UCSD-AML1 (cell line): Measurements from ENCODE around the gene IL12A.

Experiments
- DNase-seq: peaks from one replicate; lab custom pipeline; 2025; ENCODE audit not compliant: unreplicated experiment; lab: John Stamatoyannopoulos, UW

The IL12A gene

DNA sequence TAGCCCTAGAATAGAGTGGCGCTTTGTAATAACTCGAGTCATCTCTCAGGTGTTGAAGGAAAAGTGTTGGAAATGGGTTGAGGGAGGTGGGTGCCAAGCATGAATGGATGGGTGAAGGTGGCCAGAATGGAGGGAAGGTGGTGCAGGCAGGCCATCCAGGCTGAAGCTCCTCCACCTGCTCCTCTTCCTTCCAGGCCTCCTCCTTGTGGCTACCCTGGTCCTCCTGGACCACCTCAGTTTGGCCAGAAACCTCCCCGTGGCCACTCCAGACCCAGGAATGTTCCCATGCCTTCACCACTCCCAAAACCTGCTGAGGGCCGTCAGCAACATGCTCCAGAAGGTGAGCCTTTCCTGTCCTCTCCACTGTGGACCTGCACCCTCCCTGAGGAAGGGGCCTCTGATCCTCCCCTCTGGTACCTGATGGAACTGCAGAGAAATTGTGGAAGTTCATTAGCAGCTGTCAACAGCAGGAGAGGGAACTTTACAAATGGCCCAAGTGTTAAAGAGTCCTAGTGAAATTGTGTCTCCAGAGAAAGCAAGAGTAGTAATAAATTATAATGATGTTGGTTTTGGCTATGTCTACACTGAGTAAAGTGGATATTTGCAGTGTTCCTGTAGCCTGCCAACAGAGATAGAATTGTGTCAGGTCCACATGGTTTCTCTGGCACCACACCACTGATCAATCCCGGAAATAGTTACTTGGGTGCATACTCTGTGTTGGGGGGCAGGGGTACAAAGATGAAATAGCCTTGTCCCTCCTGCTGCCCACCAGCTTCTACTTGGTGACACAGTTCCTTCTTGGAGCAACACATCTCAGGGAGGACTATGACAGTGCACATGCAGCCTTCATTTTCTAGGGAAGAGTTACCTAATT lies 1.6 kb downstream of the IL12A start:
- no peak for DNase-seq

DNA sequence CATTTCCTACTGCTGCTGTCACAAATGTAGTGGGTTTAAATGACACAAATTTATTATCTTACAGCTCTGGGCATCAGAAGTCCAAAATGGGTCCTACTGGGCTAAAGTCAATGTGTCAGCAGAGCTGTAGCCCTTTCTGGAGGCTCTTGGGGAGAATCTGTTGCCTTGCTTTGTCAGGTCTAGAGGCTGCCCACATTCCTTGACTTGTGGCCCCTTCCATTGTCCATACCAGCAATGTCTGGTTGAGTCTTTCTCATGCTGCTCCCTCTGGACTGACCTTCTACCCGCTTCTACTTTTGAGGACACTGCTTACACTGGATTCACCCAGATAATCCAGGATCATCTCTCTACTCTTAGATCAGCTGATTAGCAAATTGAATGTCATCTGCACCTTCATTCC lies 3.0 kb downstream of the IL12A start:
- DNase-seq, result no peak

DNA sequence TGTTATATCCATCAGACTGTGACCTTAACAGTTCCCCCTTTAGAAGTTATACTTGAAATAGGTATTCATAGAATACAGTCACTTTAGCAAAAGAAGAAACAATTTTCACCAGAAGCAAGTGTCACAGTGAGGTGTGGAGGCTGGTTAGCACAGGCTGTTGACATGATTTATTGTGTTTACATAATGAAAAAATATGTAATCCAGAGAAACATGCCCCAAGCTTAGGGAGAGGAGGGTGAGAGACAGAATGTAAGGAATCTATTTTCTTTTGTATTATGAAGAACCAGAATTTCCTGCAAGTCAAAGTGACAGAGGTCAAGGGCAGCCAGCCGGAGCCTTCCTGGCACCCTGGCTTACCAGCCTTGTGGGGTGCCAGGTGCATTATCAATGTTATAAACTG lies 4.0 kb downstream of the IL12A start:
- no peak for DNase-seq

DNA sequence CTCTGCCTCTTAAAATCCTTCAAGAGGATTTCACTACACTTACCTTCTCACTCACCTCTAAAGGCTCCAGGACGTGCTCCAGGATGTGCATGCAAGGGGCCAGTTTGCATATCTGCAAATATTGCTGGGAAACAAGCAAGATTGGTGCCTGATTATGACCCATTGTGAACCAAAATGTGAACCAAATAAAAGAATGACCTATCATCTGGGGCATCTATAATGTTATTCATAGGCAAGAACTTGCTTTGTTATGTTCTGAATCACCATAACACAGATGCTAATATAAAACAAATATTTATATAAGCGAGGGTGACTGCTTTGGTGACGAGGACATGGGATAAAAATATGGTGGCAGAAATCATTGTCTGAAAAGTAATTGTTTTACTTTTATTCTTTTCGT lies 5.5 kb downstream of the IL12A start:
- no peak for DNase-seq

DNA sequence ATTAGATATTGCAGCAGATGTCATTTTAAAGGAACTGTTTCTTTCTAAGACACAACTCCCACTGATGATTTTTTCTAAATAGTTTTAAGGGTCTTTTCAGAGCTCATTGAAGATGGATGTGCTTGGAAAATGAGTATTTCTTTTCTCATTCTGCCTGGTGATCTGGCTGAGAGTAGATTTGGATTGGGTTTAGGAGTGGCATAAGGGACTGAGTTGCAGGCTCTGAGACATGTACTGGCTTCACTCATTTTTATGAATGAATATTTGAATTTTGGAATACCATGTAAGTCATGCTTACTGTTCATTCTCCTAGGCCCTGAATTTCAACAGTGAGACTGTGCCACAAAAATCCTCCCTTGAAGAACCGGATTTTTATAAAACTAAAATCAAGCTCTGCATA lies 6.5 kb downstream of the IL12A start:
- no peak for DNase-seq

DNA sequence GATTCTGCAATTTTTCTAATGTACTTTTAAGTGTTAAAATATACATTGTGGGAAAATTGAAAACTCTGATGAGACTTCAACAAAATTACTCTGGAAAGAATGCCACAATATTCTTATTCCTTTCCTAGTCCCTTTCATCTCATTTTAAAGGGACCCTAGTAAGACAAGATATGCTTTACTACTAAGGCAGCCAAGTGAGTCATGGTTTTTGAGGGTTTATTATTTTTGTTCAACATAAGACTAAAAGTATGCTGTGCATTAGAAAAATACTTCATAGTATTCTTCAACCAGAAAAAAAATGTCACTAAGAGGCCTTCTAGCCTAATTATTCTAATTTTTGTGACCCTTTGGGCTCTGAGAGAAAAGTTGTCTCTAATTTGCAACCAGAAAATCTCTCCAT lies 7.4 kb downstream of the IL12A start:
- DNase-seq, result no peak

DNA sequence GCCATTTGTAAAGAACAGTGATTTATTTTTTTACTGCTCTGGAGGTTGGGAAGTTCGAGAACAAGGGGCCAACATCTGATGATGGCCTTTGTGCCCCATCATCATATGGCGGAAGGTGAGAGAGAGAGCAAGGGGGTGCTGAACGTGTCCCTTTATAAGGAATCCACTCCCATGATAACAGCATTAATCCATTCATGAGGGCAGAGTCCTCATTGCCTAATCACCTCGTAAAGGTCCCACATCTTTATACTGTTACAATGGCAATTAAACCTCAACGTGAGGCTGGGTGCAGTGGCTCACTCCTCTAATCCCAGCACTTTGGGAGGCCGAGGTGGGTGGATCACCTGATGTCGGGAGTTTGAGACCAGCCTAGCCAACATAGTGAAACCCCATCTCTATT lies 8.3 kb downstream of the IL12A start:
- no peak for DNase-seq

DNA sequence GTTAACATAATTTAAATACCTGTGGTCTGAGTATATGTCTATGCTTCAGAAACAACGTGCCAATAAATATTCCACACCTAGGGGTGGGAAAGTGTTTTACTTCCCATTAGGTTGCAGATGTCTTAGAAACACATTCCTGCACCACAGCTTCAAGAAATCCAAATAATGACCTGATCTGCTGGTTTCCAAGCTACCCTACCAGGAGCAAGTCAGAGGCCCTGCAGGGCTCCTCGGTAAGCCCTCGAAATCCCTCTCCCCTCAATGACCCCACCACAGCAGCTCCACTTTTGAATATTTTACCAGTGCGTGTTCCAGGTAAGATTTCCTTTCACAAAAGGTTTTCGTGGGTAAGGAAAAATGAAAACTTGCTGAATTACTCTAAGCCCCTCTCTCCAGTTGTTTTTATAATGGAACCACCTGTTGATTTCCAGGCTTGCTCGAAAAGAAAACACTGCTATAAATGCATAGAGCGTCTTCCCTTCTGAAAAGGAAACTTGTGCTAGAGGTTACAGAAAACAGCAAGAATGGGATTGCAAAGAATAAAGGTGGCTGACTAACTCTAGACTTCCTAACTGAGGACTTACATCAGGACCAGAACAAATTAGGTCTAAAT lies 12.6 kb downstream of the IL12A start:
- no peak for DNase-seq

DNA sequence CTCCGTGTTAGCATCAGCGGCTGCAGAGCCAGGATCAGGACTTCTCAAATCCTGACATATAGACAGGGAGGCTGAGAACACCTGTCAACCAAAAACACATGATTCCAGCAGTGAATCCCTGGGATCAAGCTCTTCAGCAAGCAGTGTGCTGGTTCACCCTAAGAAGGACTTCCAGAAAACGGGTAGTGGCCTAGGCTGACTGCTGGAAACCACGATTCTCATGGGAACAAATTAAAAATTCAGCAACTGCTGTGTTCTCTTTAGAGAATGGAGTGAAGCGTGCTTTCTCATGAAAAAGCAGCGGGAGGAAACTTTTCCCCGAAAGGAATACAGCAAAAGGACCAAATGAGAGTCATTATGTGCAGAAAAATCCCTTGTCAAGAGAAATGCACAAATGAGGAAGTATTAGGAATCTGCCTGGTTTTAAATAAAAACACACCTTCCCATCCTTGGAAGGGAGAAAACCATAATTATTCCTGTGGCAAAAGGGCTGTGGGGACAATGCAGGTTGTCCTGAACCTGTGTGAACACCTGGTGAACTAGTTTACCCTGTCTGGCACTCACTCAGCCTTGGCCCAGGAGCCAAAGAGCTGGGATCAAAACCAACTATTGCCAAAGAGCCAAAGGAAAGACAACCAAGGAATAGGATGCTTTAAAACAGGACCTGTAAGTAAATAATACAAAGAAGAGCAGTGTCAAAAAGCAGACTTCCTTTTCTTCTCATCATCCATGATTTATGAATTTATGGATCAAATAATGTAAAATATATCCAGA lies 13.4 kb downstream of the IL12A start:
- DNase-seq, result no peak

DNA sequence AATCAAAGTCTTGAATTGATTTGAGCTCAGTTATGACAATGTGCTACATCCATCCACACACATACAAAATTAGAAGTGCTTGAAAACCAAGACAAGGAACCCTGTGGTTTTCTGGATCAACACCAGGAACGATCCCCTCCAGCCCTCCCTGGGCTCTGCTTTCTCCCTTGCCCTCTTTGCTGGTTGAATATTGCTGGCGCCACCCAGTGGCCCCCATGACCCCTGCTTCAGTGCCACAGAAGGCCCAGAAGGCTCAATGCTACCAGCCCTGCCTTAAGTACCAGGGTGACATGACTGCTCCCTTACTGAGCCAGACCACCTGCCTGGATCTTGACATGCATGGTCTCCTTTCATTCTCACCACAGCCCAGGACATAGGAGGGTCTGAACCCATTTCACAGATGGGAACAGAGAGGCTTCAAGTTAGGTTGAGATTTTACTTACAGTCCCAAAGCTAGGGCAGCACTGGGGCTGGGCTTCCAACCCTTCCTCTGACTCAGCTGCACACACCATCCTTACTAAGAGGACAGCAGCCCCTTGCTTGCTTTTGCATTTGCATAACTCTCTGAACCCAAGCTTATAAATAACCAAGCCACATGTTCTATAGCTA lies 15.0 kb downstream of the IL12A start:
- peak; percentile 71 for DNase-seq

DNA sequence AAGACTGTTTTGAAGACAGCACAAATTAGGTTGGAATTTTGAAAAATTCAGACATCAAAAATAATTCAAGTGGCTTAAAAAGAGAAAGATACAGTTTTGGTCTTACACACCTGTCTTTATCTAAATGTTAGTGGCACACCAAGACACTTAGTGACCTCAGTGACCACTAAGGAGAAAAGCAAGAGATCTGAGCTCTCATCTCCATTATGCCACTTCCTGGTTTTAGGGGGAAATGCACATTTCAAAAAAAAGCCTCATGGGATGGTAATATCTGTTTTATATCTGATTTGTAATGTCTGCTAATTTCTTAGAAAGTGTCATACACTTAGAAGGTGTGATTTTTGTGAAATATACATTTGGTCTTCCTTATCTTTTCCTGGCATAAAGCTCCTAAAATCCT lies 16.4 kb downstream of the IL12A start:
- no peak for DNase-seq

DNA sequence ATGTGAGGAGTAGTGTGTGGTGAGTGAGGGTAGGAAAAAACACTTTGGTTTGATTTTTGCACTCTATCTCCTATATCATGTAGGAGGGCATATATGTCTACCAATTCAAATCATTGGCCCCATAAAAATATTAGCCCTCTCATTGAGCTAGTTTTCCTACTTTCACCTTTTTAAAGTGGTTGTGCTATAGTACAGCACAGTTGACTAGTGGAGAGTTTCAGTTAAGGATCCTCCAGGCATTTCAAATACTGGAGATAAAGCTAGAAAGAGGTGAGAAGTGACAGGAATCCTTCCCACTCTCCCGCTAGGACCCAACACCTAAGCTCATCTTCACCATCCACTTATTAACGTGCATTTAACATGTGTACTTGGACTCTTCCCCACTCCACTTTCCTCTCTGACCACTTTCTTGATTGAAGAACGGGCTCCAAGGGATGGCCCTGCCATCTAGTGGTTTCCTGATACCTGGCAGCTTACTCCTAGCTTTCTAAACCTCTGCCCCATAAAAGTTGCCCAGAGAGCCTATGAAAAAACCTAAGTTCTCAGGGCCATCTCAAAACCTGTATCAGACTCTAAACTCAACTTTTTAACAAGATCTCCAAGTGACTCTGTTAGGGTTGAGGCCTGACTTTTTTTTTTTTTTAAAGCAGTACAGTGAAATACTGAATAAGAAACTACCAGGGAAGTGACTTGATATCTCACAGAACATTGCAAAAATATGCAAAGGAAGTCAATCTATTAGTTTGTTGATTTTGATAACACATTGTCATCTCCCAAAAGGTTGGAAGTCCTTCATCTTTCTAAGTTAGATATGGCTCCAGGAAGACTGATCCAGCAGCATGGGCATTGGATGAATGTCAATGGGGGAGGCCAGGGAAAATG lies 17.9 kb downstream of the IL12A start:
- peak; percentile 22 for DNase-seq

DNA sequence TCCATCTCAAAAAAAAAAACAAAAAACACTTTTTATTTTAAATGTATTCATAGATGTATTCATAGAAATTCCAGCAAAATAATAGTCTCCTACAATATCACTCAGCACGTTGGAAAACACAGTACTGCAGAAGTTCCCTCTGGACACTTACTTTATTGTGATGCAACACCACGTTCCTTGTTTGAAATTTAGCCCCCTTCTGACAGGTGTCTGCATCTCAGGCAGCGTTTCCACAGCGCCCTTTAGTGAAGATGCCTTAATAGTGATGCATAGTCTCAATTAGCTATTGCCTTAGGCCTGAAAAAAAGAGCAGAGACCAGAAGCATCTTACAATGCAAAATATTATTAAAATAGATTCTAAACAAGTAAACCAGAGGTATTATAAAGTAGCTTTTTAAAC lies 20.3 kb downstream of the IL12A start:
- no peak for DNase-seq

DNA sequence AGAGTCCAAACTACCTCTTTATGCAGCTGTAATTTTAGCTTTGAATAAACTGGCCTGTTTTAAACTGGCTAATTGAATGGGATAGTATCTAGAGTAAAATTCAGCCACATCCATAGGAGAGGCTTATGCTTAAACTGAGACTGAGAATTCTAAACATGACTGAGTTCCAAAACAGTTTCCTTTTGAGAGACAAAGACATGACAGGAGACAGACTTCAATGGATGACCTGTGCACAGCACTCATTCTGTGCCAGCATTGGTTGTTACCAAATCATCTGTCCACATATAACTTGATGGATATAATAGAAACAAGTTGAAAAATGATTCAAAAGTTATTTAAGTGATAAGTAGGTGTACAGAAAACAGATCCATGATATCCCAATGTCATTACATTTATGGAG lies 20.9 kb downstream of the IL12A start:
- no peak for DNase-seq

DNA sequence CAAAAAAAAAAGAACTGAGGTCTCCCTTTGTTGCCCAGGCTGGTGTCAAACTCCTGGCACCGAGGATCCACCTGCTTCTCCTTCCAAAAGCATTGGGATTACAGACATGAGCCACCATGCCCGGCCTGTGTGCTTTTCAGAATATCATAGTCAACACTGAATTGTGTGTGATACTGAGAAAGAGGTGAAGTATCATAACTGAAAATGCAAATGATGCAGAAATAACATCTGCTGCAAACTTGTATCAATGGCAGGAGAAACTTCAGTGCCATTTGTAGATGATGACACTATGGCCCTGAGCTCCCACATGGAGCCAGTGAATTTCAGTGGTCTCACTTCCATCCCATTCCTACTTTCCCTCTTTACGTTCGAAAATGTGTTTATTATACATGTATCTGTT lies 21.9 kb downstream of the IL12A start:
- DNase-seq, result no peak

DNA sequence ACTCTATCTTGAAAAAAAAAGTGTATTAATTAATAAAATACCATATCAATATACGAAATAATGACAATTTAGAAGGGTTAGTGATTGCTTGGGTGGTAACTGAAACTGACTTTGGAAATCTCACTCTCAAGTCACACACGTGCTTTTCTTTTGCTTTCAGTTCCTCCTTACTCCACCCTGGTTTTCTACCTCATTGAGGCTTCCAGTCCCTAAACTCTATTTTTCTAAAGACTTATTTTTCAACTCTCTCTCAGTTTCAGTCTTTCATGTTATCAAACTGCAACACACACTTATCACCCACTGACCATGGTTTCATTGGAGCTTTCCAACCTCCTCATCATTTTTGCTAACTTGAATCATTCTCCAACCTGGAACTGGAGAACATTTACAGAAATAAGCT lies 23.5 kb downstream of the IL12A start:
- no peak for DNase-seq

DNA sequence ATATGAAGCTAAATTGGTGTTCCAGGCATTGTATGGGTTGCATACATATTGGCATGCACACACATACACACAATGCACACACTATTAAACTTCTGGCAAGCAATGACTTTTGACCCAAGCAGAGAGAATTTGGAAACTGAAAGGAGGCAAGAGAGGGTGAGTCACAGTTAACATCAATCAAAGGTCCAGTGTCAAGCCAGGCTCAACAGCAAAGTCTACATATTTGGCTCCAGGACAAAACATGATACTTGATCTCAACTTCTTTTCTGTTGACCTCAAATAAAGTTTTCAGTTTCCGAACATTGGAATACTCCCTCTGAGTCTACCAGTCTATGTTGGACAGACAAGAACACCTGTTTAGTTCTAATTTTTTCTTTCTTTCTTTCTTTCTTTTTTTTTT lies 28.3 kb downstream of the IL12A start:
- no peak for DNase-seq

DNA sequence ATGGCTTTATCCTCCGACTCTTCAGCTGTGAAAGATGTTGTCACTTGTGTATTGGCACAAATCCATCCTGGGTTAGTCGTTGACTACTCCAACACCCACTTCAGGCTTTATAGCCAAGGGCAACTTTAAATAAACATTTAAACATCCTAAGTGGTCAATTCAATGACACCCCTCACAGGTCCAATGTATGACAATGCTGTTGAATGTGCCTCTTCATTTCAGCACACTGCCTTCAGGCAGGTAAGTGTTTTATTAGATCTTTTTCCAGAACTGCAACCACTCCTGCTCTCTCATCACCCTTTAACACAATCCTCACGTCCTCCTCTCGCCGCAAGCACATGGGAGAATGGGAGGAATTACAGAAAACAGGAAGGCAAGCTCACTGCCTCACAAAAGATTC lies 30.3 kb downstream of the IL12A start:
- no peak for DNase-seq

DNA sequence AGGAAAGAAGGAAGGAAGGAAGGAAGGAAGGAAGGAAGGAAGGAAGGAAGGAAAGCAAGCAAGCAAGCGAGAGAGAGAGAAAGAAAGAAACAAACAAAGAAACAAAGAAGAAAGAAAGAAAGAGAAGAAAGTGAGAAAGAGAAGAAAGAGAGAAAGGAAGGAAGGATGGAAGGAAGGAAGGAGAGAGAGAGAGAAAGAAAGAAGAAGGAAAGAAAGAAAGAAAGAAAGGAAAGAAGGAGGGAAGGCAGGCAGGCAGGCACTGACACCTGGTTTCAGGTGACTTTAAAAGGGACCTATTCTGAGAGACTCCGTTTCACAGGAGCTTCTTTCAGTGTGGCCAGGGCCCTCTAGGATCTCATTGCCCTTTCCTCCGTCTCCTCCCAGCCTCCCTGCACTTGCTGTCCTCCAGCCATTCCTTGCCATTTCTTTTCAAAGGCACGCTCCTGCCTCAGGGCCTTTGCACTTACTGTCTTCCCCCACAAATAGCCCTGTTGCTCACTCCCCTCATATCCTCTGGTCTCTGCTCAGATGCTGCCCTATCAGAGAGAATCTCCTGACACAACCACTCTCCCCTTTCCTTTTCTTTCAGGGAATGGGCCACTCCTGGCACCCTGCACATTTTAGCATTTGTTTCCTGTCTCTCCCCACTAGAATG lies 31.5 kb downstream of the IL12A start:
- no peak for DNase-seq

DNA sequence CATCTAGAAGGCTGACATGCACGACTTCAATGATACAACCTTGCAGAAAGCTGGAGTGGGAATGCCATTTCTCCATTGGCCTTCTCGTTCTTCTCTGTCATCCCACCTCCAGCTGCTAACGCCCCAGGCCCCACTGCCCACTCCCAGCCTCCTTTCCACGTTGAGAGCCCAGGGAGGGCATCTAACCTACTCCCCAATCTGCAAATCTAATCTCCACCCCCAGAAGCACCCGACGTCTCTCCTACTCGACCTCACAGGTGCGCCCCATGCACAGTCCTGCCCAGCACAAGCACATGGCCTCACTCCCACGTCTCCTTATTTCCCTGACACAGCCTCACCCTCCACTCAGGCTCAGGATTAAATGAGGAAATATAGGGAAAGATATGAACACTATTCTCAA lies 33.4 kb downstream of the IL12A start:
- DNase-seq, result no peak
